Bronchus fibroblast of lung (primary cell): Measurements from ENCODE around the gene CDK2AP2. TPM values are rescaled to one million over a fixed set of nuclear protein-coding genes. Genes with fewer than 3 reads are reported as not detected.

Experiments used
- total RNA-seq: library from RNA; depleted of rRNA; stranded (reverse); fragments of >200 nt; gene quantifications from 2 replicates; pipeline ENCODE4 v1.2.3, GENCODE V29; 2015

Gene CDK2AP2
- total RNA-seq, result 42.4 and 45.6 TPM in 2 replicates

GRCh38 chr11:67507864-67508485, at the start of gene CDK2AP2:
CDK2AP2 (minus strand) TSS chr11:67508162; CDS start chr11:67508082, 80 bp downstream.

DNA sequence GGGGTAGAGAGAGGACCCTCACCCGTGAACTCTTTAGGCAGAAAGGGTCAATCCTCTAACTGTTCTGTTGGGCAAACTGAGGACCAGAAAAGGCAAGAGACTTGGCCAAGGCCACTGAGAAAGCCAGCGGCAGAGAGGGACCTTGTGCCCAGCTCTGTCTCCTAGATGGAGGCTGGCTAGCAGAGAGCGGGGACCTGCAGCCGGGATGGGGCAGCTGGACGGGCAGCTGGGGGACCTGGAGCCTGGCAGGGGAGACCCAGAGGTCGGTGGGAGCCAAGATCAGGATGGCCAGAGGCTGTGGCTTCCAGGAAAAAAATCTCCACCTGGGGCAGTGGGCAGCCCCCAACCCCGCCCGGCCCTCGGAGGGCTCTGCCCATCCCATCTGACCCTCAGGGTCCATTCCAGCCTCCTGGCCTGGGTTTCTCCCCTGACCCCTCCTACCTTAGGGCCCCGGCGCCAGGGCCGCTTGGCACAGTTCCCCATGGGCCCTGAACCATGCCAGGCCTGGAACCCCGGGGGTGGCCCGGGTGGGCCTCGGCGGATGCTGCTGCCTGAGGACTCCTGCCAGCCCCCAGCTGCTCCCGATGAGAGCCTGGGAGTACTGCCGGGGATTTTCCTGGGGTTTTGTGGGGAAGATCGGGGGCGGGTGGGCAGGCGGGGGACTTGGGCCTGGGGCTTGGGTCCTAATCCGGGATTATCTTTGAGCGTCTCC, 15.0 kb upstream of the CDK2AP2 start, which contains the start of gene CABP2:
CABP2 (minus strand) TSS at position 603 of the 712 bp plus-strand sequence; CDS start at position 483, 120 bp downstream.

GRCh38 chr11:67504950-67505581, 2.9 kb downstream of the CDK2AP2 start, which contains the start of gene PITPNM1:
PITPNM1 (minus strand) TSS chr11:67505363; CDS start chr11:67504180, 1,183 bp downstream.

DNA sequence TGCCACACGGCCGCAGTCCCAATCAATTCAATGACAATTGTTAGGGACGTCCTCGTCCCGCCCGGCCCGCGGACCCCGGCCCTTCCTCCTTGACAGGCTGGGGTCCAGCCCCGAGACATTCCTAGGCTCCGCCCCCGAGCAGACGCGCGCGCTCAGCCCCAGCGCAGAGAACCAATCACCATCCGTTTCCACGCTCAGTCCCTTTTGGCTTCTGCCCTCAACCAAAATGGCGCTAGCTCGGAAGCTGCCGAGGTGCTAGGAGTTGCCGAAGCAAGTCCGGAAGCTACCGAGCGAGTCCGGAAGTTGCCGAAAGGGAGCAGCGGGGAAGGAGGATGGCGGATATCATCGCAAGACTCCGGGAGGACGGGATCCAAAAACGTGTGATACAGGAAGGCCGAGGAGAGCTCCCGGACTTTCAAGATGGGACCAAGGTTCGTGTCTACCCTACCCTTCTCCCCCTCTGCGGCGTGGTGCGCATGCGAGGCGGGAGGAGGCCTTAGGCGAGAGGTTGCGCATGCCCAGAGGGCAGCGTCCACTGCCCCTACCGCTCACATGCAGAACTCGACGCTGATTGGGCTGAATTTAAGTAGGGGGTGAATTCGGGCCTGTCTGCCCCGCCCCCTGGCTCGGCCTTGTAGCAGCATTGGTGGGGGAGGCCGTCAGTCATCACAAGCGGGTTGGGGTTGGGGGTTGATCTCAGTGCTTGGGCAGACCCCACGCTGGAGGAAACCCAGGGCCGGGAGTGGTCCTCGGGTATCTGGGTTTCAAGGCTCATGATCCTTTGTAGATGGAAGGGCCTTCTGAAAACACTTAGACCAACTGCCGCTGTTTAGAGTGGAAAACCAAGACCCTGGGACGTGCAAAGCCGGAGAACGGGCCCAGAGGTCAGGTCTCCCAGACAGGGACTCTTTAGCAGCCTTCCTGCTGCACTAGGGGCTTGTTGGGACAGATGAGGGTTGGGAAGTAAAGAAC, 24.8 kb downstream of the CDK2AP2 start, which contains the start of gene AIP:
AIP (plus strand) TSS at position 200 of the 972 bp plus-strand sequence; CDS start at position 333, 133 bp downstream.

GRCh38 chr11:67468759-67469507, 39.0 kb downstream of the CDK2AP2 start, which contains the start of gene TMEM134:
TMEM134 (minus strand) TSS chr11:67469251; CDS start chr11:67469192, 59 bp downstream.

Other genes with a start within 250 kb of the CDK2AP2 start
- gene GRK2, start 241.7 kb downstream of the CDK2AP2 start, total RNA-seq, result 38.8 and 41.8 TPM in 2 replicates
- gene ANKRD13D, start 218.9 kb downstream of the CDK2AP2 start, total RNA-seq, result 23.8 and 26.1 TPM in 2 replicates
- 12.5 and 14.1 TPM in 2 replicates for gene SSH3, start 204.6 kb downstream of the CDK2AP2 start, total RNA-seq
- 80.7 and 97.1 TPM in 2 replicates for gene POLD4, start 154.6 kb downstream of the CDK2AP2 start, total RNA-seq
- 4.0 and 5.4 TPM in 2 replicates for gene CLCF1, start 134.6 kb downstream of the CDK2AP2 start, total RNA-seq
- gene RAD9A, start 116.2 kb downstream of the CDK2AP2 start, total RNA-seq, result 8.6 and 9.6 TPM in 2 replicates
- gene PPP1CA, start 106.3 kb downstream of the CDK2AP2 start, total RNA-seq, result 202 and 225 TPM in 2 replicates
- gene TBC1D10C, start 104.1 kb downstream of the CDK2AP2 start, total RNA-seq, result not detected in 2 replicates
- not detected in 2 replicates for gene CARNS1, start 92.5 kb downstream of the CDK2AP2 start, total RNA-seq
- 55.2 and 65.4 TPM in 2 replicates for gene RPS6KB2, start 79.7 kb downstream of the CDK2AP2 start, total RNA-seq
- gene PTPRCAP, start 70.5 kb downstream of the CDK2AP2 start, total RNA-seq, result 0.45 TPM in 1 of 2 replicates, not detected in the other
- gene CORO1B, start 64.7 kb downstream of the CDK2AP2 start, total RNA-seq, result 75.3 and 84.4 TPM in 2 replicates
- gene GPR152, start 55.4 kb downstream of the CDK2AP2 start, total RNA-seq, result not detected in 2 replicates
- gene CABP4, start 52.8 kb downstream of the CDK2AP2 start, total RNA-seq, result not detected in 2 replicates
- gene TMEM134, start 38.9 kb downstream of the CDK2AP2 start, total RNA-seq, result 30.0 and 53.1 TPM in 2 replicates
- 57.7 and 69.6 TPM in 2 replicates for gene AIP, start 25.1 kb downstream of the CDK2AP2 start, total RNA-seq
- 19.5 and 22.7 TPM in 2 replicates for gene PITPNM1, start 2.8 kb downstream of the CDK2AP2 start, total RNA-seq
- gene CABP2, start 15.3 kb upstream of the CDK2AP2 start, total RNA-seq, result not detected in 2 replicates
- 1,003 and 1,137 TPM in 2 replicates for gene GSTP1, start 75.7 kb upstream of the CDK2AP2 start, total RNA-seq
- gene NDUFV1, start 98.8 kb upstream of the CDK2AP2 start, total RNA-seq, result 230 and 237 TPM in 2 replicates
- 25.3 and 29.1 TPM in 2 replicates for gene NUDT8, start 121.8 kb upstream of the CDK2AP2 start, total RNA-seq
- gene TBX10, start 131.6 kb upstream of the CDK2AP2 start, total RNA-seq, result not detected in 2 replicates
- not detected in 2 replicates for gene ACY3, start 142.6 kb upstream of the CDK2AP2 start, total RNA-seq
- gene ALDH3B2, start 166.5 kb upstream of the CDK2AP2 start, total RNA-seq, result not detected in 2 replicates